ENCODE data around the gene TPCN1. TPM values are rescaled to one million over a fixed set of nuclear protein-coding genes. Genes with fewer than 3 reads are reported as not detected.

Gene TPCN1
- total RNA-seq, 1 experiment from 2014 or later, result 42.7 TPM

DNA sequence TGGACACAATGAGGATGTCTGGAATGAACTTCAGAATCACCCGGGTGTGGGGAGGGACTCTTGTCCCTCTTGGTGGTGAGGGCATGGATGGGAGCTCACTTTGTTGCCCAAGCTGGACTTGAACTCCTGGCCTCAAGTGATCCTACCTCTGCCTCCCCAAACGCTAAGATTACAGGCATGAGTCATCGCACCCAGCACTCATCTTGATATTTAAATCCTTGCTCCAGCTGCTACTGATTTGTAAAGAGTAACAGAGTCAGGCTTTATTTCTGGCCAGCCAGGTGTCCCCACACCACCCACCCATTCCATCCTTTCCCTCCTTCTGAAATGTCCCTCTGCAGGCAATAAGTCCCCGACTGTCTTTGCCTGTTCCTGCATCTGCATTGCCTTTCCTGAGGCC, 40.9 kb upstream of the TPCN1 start:
- H3K4me3 ChIP-seq, result no peak overlapping the region

GRCh38 chr12:113181975-113182374, 39.3 kb upstream of the TPCN1 start:
- DNase-seq, result no peak
- Histone ChIP-seq H3K9me2 (ENCODE audit: insufficient read depth) (no peaks in the 10 kb centered on the region), H3K4me3 (no peak overlapping the region), H3K4me2 (no peak overlapping the region), H4K20me1 (ENCODE audit: insufficient read depth) (peaks cover 31% of the 10 kb centered on the region), H3F3A (ENCODE audit: insufficient read depth, low read depth) (peaks cover 24% of the 10 kb centered on the region; the same call in 1 of the 2 replicates), H3K9me3 (ENCODE audit: insufficient read depth, low read depth) (no peaks in the 10 kb centered on the region), H3K4me1 (replicated peaks; ENCODE audit: insufficient read depth) (peaks cover 15% of the 10 kb centered on the region), H3K27me3 (ENCODE audit: insufficient read depth, low read depth) (no peaks in the 10 kb centered on the region), H3K79me2 (ENCODE audit: low read depth) (peaks cover 49% of the 10 kb centered on the region), H3K36me3 (ENCODE audit: low read depth) (peaks cover 34% of the 10 kb centered on the region), H2AFZ (no peak overlapping the region), H3K27ac (no peak overlapping the region)
- CTCF ChIA-PET, result no interaction called here
- intact Hi-C loops (cut with micrococcal nuclease; ENCODE audit: unreplicated experiment), result no loop called here
- no peak for TF ChIP-seq EZH2 (IDR thresholded peaks at IDR 0.05; ENCODE audit: low read depth)
- TF ChIP-seq, protein P1, sequence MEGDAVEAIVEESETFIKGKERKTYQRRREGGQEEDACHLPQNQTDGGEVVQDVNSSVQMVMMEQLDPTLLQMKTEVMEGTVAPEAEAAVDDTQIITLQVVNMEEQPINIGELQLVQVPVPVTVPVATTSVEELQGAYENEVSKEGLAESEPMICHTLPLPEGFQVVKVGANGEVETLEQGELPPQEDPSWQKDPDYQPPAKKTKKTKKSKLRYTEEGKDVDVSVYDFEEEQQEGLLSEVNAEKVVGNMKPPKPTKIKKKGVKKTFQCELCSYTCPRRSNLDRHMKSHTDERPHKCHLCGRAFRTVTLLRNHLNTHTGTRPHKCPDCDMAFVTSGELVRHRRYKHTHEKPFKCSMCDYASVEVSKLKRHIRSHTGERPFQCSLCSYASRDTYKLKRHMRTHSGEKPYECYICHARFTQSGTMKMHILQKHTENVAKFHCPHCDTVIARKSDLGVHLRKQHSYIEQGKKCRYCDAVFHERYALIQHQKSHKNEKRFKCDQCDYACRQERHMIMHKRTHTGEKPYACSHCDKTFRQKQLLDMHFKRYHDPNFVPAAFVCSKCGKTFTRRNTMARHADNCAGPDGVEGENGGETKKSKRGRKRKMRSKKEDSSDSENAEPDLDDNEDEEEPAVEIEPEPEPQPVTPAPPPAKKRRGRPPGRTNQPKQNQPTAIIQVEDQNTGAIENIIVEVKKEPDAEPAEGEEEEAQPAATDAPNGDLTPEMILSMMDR (conservative IDR thresholded peaks at IDR 0.05), result no peak
- POLR2A ChIA-PET (ENCODE audit: unreplicated experiment), result interaction anchor here (0.6 kb wide), 1 partner anchor 42 kb away, joined by 8 read pairs; no protein-coding TSS in a partner anchor
- no TSS peak for BruUV-seq (replicated peaks)

More for the DNA sequence above, 40.9 kb upstream of the TPCN1 start:
- Histone ChIP-seq H2AFZ (no peak overlapping the region), H3K9me2 (ENCODE audit: insufficient read depth) (no peaks in the 10 kb centered on the region), H3K4me1 (replicated peaks; ENCODE audit: insufficient read depth) (peaks cover 6% of the 10 kb centered on the region), H3K9me3 (ENCODE audit: insufficient read depth, low read depth) (no peaks in the 10 kb centered on the region), H4K20me1 (ENCODE audit: insufficient read depth) (peaks cover 31% of the 10 kb centered on the region), H3K36me3 (ENCODE audit: low read depth) (peaks cover 34% of the 10 kb centered on the region), H3K27me3 (ENCODE audit: insufficient read depth, low read depth) (no peaks in the 10 kb centered on the region), H3K27ac (no peak overlapping the region), H3K4me2 (no peak overlapping the region), H3K79me2 (ENCODE audit: low read depth) (peaks cover 36% of the 10 kb centered on the region), H3F3A (ENCODE audit: insufficient read depth, low read depth) (peaks cover 13% of the 10 kb centered on the region; the same call in 1 of the 2 replicates)
- intact Hi-C loops (cut with micrococcal nuclease; ENCODE audit: unreplicated experiment), result no loop called here
- no TSS peak for BruUV-seq (replicated peaks)
- no peak for DNase-seq
- ChIA-PET POLR2A (ENCODE audit: unreplicated experiment) (no interaction called here), CTCF (no interaction called here)
- TF ChIP-seq, protein P1 (conservative IDR thresholded peaks at IDR 0.05), result no peak
- TF ChIP-seq EZH2 (IDR thresholded peaks at IDR 0.05; ENCODE audit: low read depth), result no peak

GRCh38 chr12:113183030-113183589, 38.2 kb upstream of the TPCN1 start:
- peaks cover 57% of the 10 kb centered on the region for H3K79me2 ChIP-seq (ENCODE audit: low read depth)
- no peaks in the 10 kb centered on the region for H3K27me3 ChIP-seq (ENCODE audit: insufficient read depth, low read depth)
- no peak overlapping the region for H2AFZ ChIP-seq
- no peak overlapping the region for H3K27ac ChIP-seq
- H3K36me3 ChIP-seq (ENCODE audit: low read depth), result peaks cover 25% of the 10 kb centered on the region
- POLR2A ChIA-PET (ENCODE audit: unreplicated experiment), result interaction anchor here (0.7 kb wide), 1 partner anchor 143 kb away, joined by 3 read pairs; no protein-coding TSS in a partner anchor
- CTCF ChIA-PET, result no interaction called here
- H3K9me2 ChIP-seq (ENCODE audit: insufficient read depth), result no peaks in the 10 kb centered on the region
- intact Hi-C loops (cut with micrococcal nuclease; ENCODE audit: unreplicated experiment), result no loop called here
- H3K9me3 ChIP-seq (ENCODE audit: insufficient read depth, low read depth), result no peaks in the 10 kb centered on the region
- DNase-seq, result no peak
- H3F3A ChIP-seq (ENCODE audit: insufficient read depth, low read depth), result peaks cover 24% of the 10 kb centered on the region; the same call in 1 of the 2 replicates
- H3K4me2 ChIP-seq, result peak overlapping the region; percentile 91
- TF ChIP-seq, protein P1 (conservative IDR thresholded peaks at IDR 0.05), result no peak
- no peak for TF ChIP-seq EZH2 (IDR thresholded peaks at IDR 0.05; ENCODE audit: low read depth)
- peaks cover 31% of the 10 kb centered on the region for H4K20me1 ChIP-seq (ENCODE audit: insufficient read depth)
- BruUV-seq (replicated peaks), result no TSS peak
- no peak overlapping the region; the same call in 1 of the 2 replicates for H3K4me3 ChIP-seq
- H3K4me1 ChIP-seq (replicated peaks; ENCODE audit: insufficient read depth), result peaks cover 15% of the 10 kb centered on the region

Measured in PC-9 (cell line).